Kidney tubule cell (primary cell): ENCODE results near the gene JAK2.
"Not testable (repeated sequence)": the region's sequence is repeated elsewhere in the genome, so short reads cannot be mapped to it uniquely, and the experiment has no call there.

ENCODE experiments used
- DNase-seq: peaks from one replicate; pipeline ENCODE4 v3.0.0-alpha.2; 2018; ENCODE audit warnings: low spot score

JAK2 gene

GRCh38 chr9:5042661-5043178 is 57.6 kb downstream of the JAK2 start:
- DNase-seq = no peak

GRCh38 chr9:5043381-5043780 is 58.3 kb downstream of the JAK2 start:
- no peak for DNase-seq

GRCh38 chr9:5044160-5044559 is 59.1 kb downstream of the JAK2 start:
- no peak for DNase-seq

GRCh38 chr9:5052838-5053237 is 67.8 kb downstream of the JAK2 start:
- no peak for DNase-seq

GRCh38 chr9:5062631-5063030 is 77.6 kb downstream of the JAK2 start:
- DNase-seq = no peak

GRCh38 chr9:5072871-5073270 is 87.8 kb downstream of the JAK2 start:
- no peak for DNase-seq

GRCh38 chr9:5073701-5074100 is 88.6 kb downstream of the JAK2 start:
- DNase-seq = no peak

GRCh38 chr9:5085993-5086392 is 100.9 kb downstream of the JAK2 start:
- DNase-seq = no peak

- DNase-seq = peak; percentile 4
These were observed 104.7 kb downstream of the JAK2 start for GRCh38 chr9:5089737-5090136.

- no peak for DNase-seq
These were observed 110.7 kb downstream of the JAK2 start for GRCh38 chr9:5095795-5096194.

GRCh38 chr9:5099466-5099865 is 114.4 kb downstream of the JAK2 start:
- peak; percentile 58 for DNase-seq

GRCh38 chr9:5101127-5101526 is 116.1 kb downstream of the JAK2 start:
- DNase-seq = not testable (repeated sequence)

GRCh38 chr9:5106517-5106916 is 121.4 kb downstream of the JAK2 start:
- DNase-seq = not testable (repeated sequence)

- no peak for DNase-seq
These were observed 126.0 kb downstream of the JAK2 start for GRCh38 chr9:5110867-5111681.

- DNase-seq = no peak
These were observed 126.6 kb downstream of the JAK2 start for GRCh38 chr9:5111696-5112095.

GRCh38 chr9:5112109-5112592 is 127.1 kb downstream of the JAK2 start:
- no peak for DNase-seq

- no peak for DNase-seq
These were observed 127.6 kb downstream of the JAK2 start for GRCh38 chr9:5112646-5113045.

- no peak for DNase-seq
These were observed 128.5 kb downstream of the JAK2 start for GRCh38 chr9:5113523-5113922.

GRCh38 chr9:5113994-5114748 is 129.1 kb downstream of the JAK2 start:
- no peak for DNase-seq

- peak; percentile 68 for DNase-seq
These were observed 137.0 kb downstream of the JAK2 start for GRCh38 chr9:5122116-5122515.

GRCh38 chr9:5122516-5122915 is 137.4 kb downstream of the JAK2 start:
- DNase-seq = peak; percentile 5

GRCh38 chr9:5140151-5140550 is 155.1 kb downstream of the JAK2 start:
- no peak for DNase-seq

GRCh38 chr9:5144217-5144616 is 159.1 kb downstream of the JAK2 start:
- DNase-seq = no peak
